HepG2 (cell line): ENCODE data around the gene TRIM15. TPM values are rescaled to one million over a fixed set of nuclear protein-coding genes. Genes with fewer than 3 reads are reported as not detected.

Experiments
- ARNT2 ChIP-seq: sonication (generic); formaldehyde crosslinking; IDR thresholded peaks from 2 replicates; pipeline ENCODE4 v1.8.0; 2022; ENCODE audit warnings: mild to moderate bottlenecking, low read depth, missing genetic modification reagents, moderate library complexity
- CEBPG ChIP-seq: IDR thresholded peaks from 2 replicates; pipeline ENCODE4 v1.6.1; 2016
- CREB1 ChIP-seq, 2 experiments: fragments of 450-650 bp in 1 of 2; IDR thresholded peaks; 2 replicates each; pipeline ENCODE4 v1.6.1; 2016 to 2017; ENCODE audit warnings: control low read depth in 1 of 2, mild to moderate bottlenecking in 1 of 2, missing compliant biosample characterization in 1 of 2, missing genetic modification characterization in 1 of 2
- DMAP1 ChIP-seq: IDR thresholded peaks from 2 replicates; pipeline ENCODE4 v1.6.1; 2016
- NCOA1 ChIP-seq: sonication (generic); formaldehyde crosslinking; IDR thresholded peaks from 2 replicates; pipeline ENCODE4 v1.9.0; 2021; ENCODE audit warnings: missing genetic modification reagents
- SMAD1 ChIP-seq: sonication (generic); formaldehyde crosslinking; IDR thresholded peaks from 2 replicates; pipeline ENCODE4 v1.4.0; 2020; ENCODE audit warnings: missing genetic modification reagents, low read depth, mild to moderate bottlenecking, borderline replicate concordance
- TBX2 ChIP-seq: sonication (generic); formaldehyde crosslinking; IDR thresholded peaks from 2 replicates; pipeline ENCODE4 v1.5.0; 2020; ENCODE audit warnings: missing genetic modification reagents, mild to moderate bottlenecking, borderline replicate concordance
- ZNF569 ChIP-seq: sonication (generic); formaldehyde crosslinking; IDR thresholded peaks from 2 replicates; pipeline ENCODE4 v1.5.0; 2020; ENCODE audit warnings: mild to moderate bottlenecking, missing genetic modification reagents, moderate library complexity, borderline replicate concordance
- polyA plus RNA-seq, 8 experiments: library from polyadenylated mRNA; depleted of rRNA in 3 of 8; stranded (reverse) in 7 of 8; unstranded in 1 of 8; fragments of >200 nt; fragmentation: Illumina TruSeq in 4 of 8; extraction: Trizol in 4 of 8; gene quantifications; 2 replicates each; pipeline versions ENCODE4 v1.2.1 to v1.2.3, GENCODE V29; 2011 to 2016; ENCODE audit warnings: low read depth in 4 of 8, missing spikeins in 1 of 8, mixed read lengths in 1 of 8; ENCODE audit not compliant: insufficient read depth in 1 of 8
- total RNA-seq, 5 experiments: library from RNA; depleted of rRNA; stranded (reverse); fragments of >200 nt; fragmentation: Illumina TruSeq; extraction: Trizol; gene quantifications; 2 replicates each; pipeline ENCODE4 v1.2.3, GENCODE V29; 2016; ENCODE audit warnings: low read depth in 1 of 5
- TF ChIP-seq, protein P1 (sequence below): sonication (generic); formaldehyde crosslinking; IDR thresholded peaks from 2 replicates; pipeline ENCODE4 v1.4.0; 2020; ENCODE audit warnings: missing genetic modification reagents, mild to moderate bottlenecking, borderline replicate concordance
- TF ChIP-seq, protein P2 (sequence below): sonication (generic); formaldehyde crosslinking; IDR thresholded peaks from 2 replicates; pipeline ENCODE4 v1.4.0; 2020; ENCODE audit warnings: mild to moderate bottlenecking, low read depth, missing genetic modification reagents
- TF ChIP-seq, protein P3 (sequence below): sonication (generic); formaldehyde crosslinking; IDR thresholded peaks from 2 replicates; pipeline ENCODE4 v1.4.0; 2020; ENCODE audit warnings: missing genetic modification reagents, borderline replicate concordance
- TF ChIP-seq, protein P4 (sequence below), 2 experiments: fragments of 450-650 bp in 1 of 2; sonication (generic) in 1 of 2; formaldehyde crosslinking in 1 of 2; IDR thresholded peaks; 2 replicates each; pipeline versions ENCODE4 v1.6.1 to v1.8.0; 2016 to 2022; ENCODE audit warnings: antibody characterized with exemption in 1 of 2, mild to moderate bottlenecking in 1 of 2, missing genetic modification reagents in 1 of 2

Gene TRIM15
- total and polyA plus RNA-seq, 2 of the 13 experiments (the other 11 are each of a cell fraction or from before 2014, with no cell fraction given) = 35.1 to 38.2 TPM

DNA sequence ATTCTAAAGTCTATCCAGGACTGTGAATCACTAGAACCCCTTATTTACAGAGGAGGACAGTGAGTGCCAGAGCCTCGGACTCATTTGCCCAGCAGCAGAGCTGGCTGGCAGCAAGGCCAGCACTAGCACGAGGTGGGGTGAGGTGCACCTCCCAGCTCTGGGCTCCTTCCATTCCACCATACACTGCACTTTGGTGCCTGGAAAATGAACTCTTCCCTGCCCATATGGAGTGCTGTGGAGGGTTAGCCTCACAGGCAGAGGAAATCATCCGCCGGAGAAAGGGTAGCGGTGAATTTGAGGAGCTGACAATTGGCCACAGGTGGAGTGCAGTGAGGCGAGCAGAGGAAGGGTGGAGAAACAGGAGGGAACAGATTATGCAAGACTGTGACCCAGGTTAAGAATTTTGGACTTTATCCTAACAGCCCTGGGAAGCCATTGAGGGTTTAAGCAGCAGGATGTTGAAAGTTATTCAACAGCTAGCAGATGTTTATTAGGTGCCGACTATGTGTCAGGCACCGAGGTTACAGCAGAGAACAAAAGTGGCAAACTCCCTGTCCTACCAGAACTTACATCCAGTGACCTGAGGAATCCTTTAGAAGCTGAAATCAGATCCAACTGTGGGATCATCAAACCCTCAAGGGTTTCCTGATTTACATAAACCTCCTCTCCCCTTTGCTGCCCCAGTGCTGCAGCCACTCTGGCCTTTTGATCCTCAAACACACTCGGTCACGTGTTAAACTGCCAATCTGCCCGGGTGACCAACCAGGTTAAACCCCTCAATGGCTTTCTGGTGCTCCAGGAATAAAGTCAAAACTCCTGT lies 43.7 kb downstream of the TRIM15 start (continued):
- TF ChIP-seq, protein P1, sequence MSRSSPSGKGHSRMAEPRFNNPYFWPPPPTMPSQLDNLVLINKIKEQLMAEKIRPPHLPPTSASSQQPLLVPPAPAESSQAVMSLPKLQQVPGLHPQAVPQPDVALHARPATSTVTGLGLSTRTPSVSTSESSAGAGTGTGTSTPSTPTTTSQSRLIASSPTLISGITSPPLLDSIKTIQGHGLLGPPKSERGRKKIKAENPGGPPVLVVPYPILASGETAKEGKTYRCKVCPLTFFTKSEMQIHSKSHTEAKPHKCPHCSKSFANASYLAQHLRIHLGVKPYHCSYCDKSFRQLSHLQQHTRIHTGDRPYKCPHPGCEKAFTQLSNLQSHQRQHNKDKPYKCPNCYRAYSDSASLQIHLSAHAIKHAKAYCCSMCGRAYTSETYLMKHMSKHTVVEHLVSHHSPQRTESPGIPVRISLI (CRISPR knock-in tag) = 0 out of 2 replicates have a peak, but pooled peaks have one; percentile 47
- peak; percentile 96 for TF ChIP-seq CEBPG
- 0 out of 2 replicates have a peak, but pooled peaks have one; percentile 47 for TF ChIP-seq ZNF569 (CRISPR knock-in tag)
- TF ChIP-seq ARNT2 (CRISPR knock-in tag) = peak; percentile 86
- 0 out of 2 replicates have a peak, but pooled peaks have one; percentile 5 for TF ChIP-seq CREB1 (IDR thresholded peaks at IDR 0.05)
- peak; percentile 72 for TF ChIP-seq CREB1 (CRISPR knock-in tag; IDR thresholded peaks at IDR 0.05)
- peak; percentile 92 for TF ChIP-seq TBX2 (CRISPR knock-in tag)
- TF ChIP-seq DMAP1 (CRISPR knock-in tag) = peak; percentile 91
- TF ChIP-seq SMAD1 (CRISPR knock-in tag) = no peak
- no peak for TF ChIP-seq NCOA1 (CRISPR knock-in tag)
- TF ChIP-seq, protein P2, sequence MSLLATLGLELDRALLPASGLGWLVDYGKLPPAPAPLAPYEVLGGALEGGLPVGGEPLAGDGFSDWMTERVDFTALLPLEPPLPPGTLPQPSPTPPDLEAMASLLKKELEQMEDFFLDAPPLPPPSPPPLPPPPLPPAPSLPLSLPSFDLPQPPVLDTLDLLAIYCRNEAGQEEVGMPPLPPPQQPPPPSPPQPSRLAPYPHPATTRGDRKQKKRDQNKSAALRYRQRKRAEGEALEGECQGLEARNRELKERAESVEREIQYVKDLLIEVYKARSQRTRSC (CRISPR knock-in tag) = peak; percentile 40; the same call in 1 of the 2 replicates
- TF ChIP-seq, protein P3, sequence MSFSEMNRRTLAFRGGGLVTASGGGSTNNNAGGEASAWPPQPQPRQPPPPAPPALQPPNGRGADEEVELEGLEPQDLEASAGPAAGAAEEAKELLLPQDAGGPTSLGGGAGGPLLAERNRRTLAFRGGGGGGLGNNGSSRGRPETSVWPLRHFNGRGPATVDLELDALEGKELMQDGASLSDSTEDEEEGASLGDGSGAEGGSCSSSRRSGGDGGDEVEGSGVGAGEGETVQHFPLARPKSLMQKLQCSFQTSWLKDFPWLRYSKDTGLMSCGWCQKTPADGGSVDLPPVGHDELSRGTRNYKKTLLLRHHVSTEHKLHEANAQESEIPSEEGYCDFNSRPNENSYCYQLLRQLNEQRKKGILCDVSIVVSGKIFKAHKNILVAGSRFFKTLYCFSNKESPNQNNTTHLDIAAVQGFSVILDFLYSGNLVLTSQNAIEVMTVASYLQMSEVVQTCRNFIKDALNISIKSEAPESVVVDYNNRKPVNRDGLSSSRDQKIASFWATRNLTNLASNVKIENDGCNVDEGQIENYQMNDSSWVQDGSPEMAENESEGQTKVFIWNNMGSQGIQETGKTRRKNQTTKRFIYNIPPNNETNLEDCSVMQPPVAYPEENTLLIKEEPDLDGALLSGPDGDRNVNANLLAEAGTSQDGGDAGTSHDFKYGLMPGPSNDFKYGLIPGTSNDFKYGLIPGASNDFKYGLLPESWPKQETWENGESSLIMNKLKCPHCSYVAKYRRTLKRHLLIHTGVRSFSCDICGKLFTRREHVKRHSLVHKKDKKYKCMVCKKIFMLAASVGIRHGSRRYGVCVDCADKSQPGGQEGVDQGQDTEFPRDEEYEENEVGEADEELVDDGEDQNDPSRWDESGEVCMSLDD (CRISPR knock-in tag) = peak; percentile 26; the same call in 1 of the 2 replicates
- TF ChIP-seq, protein P4, sequence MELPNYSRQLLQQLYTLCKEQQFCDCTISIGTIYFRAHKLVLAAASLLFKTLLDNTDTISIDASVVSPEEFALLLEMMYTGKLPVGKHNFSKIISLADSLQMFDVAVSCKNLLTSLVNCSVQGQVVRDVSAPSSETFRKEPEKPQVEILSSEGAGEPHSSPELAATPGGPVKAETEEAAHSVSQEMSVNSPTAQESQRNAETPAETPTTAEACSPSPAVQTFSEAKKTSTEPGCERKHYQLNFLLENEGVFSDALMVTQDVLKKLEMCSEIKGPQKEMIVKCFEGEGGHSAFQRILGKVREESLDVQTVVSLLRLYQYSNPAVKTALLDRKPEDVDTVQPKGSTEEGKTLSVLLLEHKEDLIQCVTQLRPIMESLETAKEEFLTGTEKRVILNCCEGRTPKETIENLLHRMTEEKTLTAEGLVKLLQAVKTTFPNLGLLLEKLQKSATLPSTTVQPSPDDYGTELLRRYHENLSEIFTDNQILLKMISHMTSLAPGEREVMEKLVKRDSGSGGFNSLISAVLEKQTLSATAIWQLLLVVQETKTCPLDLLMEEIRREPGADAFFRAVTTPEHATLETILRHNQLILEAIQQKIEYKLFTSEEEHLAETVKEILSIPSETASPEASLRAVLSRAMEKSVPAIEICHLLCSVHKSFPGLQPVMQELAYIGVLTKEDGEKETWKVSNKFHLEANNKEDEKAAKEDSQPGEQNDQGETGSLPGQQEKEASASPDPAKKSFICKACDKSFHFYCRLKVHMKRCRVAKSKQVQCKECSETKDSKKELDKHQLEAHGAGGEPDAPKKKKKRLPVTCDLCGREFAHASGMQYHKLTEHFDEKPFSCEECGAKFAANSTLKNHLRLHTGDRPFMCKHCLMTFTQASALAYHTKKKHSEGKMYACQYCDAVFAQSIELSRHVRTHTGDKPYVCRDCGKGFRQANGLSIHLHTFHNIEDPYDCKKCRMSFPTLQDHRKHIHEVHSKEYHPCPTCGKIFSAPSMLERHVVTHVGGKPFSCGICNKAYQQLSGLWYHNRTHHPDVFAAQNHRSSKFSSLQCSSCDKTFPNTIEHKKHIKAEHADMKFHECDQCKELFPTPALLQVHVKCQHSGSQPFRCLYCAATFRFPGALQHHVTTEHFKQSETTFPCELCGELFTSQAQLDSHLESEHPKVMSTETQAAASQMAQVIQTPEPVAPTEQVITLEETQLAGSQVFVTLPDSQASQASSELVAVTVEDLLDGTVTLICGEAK (IDR thresholded peaks at IDR 0.05) = no peak
- TF ChIP-seq, protein P4 (CRISPR knock-in tag; IDR thresholded peaks at IDR 0.05) = peak; percentile 66; the same call in 1 of the 2 replicates
